IMR-90 (cell line): Measurements from ENCODE around the gene RBMS3. TPM values are rescaled to one million over a fixed set of nuclear protein-coding genes. Genes with fewer than 3 reads are reported as not detected.

ENCODE experiments used
- ATAC-seq: fragments of 200-7000 bp; cut with Tn5 transposase; 2 replicates; pipeline ENCODE4 v1.9.1; 2020; ENCODE audit warnings: low read depth, mild to moderate bottlenecking, moderate library complexity
- BruUV-seq: library from RNA; stranded (reverse); fragments of 400-500 nt; replicated peaks from 2 replicates; lab custom pipeline; 2021; lab: Mats Ljungman, UMichigan
- CTCF ChIA-PET: fragments of 300-600 bp; formaldehyde crosslinking; extraction: SDS; loops from one replicate; lab custom pipeline; 2021; ENCODE audit warnings: antibody characterized with exemption; lab: Yijun Ruan, JAX
- POLR2A ChIA-PET: fragments of 300-600 bp; sonication (Branson Sonifier 250); formaldehyde crosslinking; loops from one replicate; lab custom pipeline; 2022; ENCODE audit warnings: antibody characterized with exemption; ENCODE audit not compliant: unreplicated experiment; lab: Charles Lee
- DNase-seq: peaks from one replicate; pipeline ENCODE4 v3.0.0; 2013
- H2AFZ ChIP-seq: replicated peaks from 2 replicates; pipeline ENCODE3; 2013; ENCODE audit warnings: low read length, mild to moderate bottlenecking; ENCODE audit not compliant: poor library complexity
- H2AK5ac ChIP-seq: 2 replicates; pipeline ENCODE4 v1.6.1; 2013; ENCODE audit warnings: low read depth, low read length, inconsistent platforms
- H2AK9ac ChIP-seq: replicated peaks from 2 replicates; pipeline ENCODE3; 2013; ENCODE audit warnings: mild to moderate bottlenecking, low read depth, low read length, moderate library complexity; ENCODE audit not compliant: poor library complexity
- H2BK120ac ChIP-seq: 2 replicates; pipeline ENCODE4 v1.6.1; 2013; ENCODE audit warnings: low read depth, low read length, inconsistent platforms
- H2BK15ac ChIP-seq: 3 replicates; pipeline ENCODE4 v1.6.1; 2013; ENCODE audit warnings: low read depth, low read length, inconsistent platforms
- H2BK20ac ChIP-seq: 2 replicates; pipeline ENCODE4 v1.6.1; 2013; ENCODE audit warnings: low read depth, mild to moderate bottlenecking, inconsistent platforms, low read length, moderate library complexity
- H2BK5ac ChIP-seq: 2 replicates; pipeline ENCODE4 v1.6.1; 2013; ENCODE audit warnings: mild to moderate bottlenecking, low read depth, low read length, inconsistent platforms; ENCODE audit not compliant: poor library complexity, severe bottlenecking
- H3K14ac ChIP-seq: replicated peaks from 2 replicates; pipeline ENCODE4 v1.6.1; 2013; ENCODE audit warnings: low read depth, low read length, inconsistent platforms
- H3K18ac ChIP-seq: 2 replicates; pipeline ENCODE4 v1.6.1; 2013; ENCODE audit warnings: low read depth, low read length, control low read depth
- H3K23ac ChIP-seq: 2 replicates; pipeline ENCODE4 v1.6.1; 2013; ENCODE audit warnings: low read depth, low read length, inconsistent platforms
- H3K27ac ChIP-seq: 2 replicates; pipeline ENCODE4 v1.5.1; 2013; ENCODE audit warnings: mild to moderate bottlenecking, control low read depth, low read length; ENCODE audit not compliant: insufficient read depth
- H3K27me3 ChIP-seq: 2 replicates; pipeline ENCODE4 v1.6.1; 2013; ENCODE audit warnings: low read length; ENCODE audit not compliant: control insufficient read depth, insufficient read depth
- H3K36me3 ChIP-seq: 2 replicates; pipeline ENCODE4 v1.6.1; 2013; ENCODE audit warnings: low read length, mixed read lengths; ENCODE audit not compliant: control insufficient read depth, insufficient read depth
- H3K4ac ChIP-seq: 2 replicates; pipeline ENCODE4 v1.6.1; 2013; ENCODE audit warnings: low read depth, low read length, inconsistent platforms
- H3K4me1 ChIP-seq: 2 replicates; pipeline ENCODE4 v1.6.1; 2013; ENCODE audit warnings: low read length, mixed read lengths; ENCODE audit not compliant: control insufficient read depth, insufficient read depth
- H3K4me2 ChIP-seq: 2 replicates; pipeline ENCODE4 v1.6.1; 2013; ENCODE audit warnings: low read depth, mild to moderate bottlenecking, control low read depth, low read length, moderate library complexity
- H3K4me3 ChIP-seq: 2 replicates; pipeline ENCODE4 v1.5.1; 2013; ENCODE audit warnings: low read depth, mild to moderate bottlenecking, control low read depth, low read length, moderate library complexity; ENCODE audit not compliant: insufficient read depth
- H3K56ac ChIP-seq: 2 replicates; pipeline ENCODE4 v1.6.1; 2013; ENCODE audit warnings: low read length, inconsistent platforms; ENCODE audit not compliant: insufficient read depth; ENCODE audit errors: extremely low read depth
- H3K79me1 ChIP-seq, 2 experiments: 2 replicates each; pipeline ENCODE4 v1.6.1; 2013; ENCODE audit warnings: low read length in 2 of 2, inconsistent platforms in 1 of 2, low read depth in 1 of 2
- H3K9ac ChIP-seq: 2 replicates; pipeline ENCODE4 v1.6.1; 2013; ENCODE audit warnings: low read depth, low read length, control low read depth
- H3K9me1 ChIP-seq: 2 replicates; pipeline ENCODE4 v1.6.1; 2013; ENCODE audit warnings: low read length, inconsistent platforms; ENCODE audit not compliant: insufficient read depth
- H3K9me3 ChIP-seq: 2 replicates; pipeline ENCODE4 v1.6.1; 2013; ENCODE audit warnings: low read length; ENCODE audit not compliant: control insufficient read depth, insufficient read depth
- H4K20me1 ChIP-seq: 2 replicates; pipeline ENCODE4 v1.6.1; 2013; ENCODE audit warnings: low read length, inconsistent platforms; ENCODE audit not compliant: insufficient read depth
- H4K5ac ChIP-seq: 2 replicates; pipeline ENCODE4 v1.6.1; 2013; ENCODE audit warnings: mild to moderate bottlenecking, low read depth, low read length, control low read depth
- H4K8ac ChIP-seq, 2 experiments: 2 replicates each; pipeline ENCODE4 v1.6.1; 2013; ENCODE audit warnings: low read depth in 2 of 2, low read length in 2 of 2, control low read depth in 1 of 2, inconsistent platforms in 1 of 2
- H4K91ac ChIP-seq: 2 replicates; pipeline ENCODE4 v1.6.1; 2013; ENCODE audit warnings: low read depth, low read length, inconsistent platforms; ENCODE audit not compliant: insufficient read depth
- BHLHE40 ChIP-seq: fragments of 150-350 bp; IDR thresholded peaks from 2 replicates; pipeline ENCODE4 v1.6.1; 2016; ENCODE audit warnings: mild to moderate bottlenecking, low read depth, low read length
- CEBPB ChIP-seq: IDR thresholded peaks from 2 replicates; pipeline ENCODE4 v1.6.1; 2012; ENCODE audit warnings: low read depth, low read length, improper control_type of control experiment
- FOS ChIP-seq: fragments of 150-350 bp; IDR thresholded peaks from 2 replicates; pipeline ENCODE4 v1.6.1; 2016; ENCODE audit warnings: low read depth, low read length
- MAFK ChIP-seq: IDR thresholded peaks from 2 replicates; pipeline ENCODE4 v1.6.1; 2012; ENCODE audit warnings: low read depth, low read length, improper control_type of control experiment
- MAZ ChIP-seq: IDR thresholded peaks from 2 replicates; pipeline ENCODE4 v1.6.1; 2012; ENCODE audit warnings: low read depth, mild to moderate bottlenecking, low read length, improper control_type of control experiment, moderate library complexity, borderline replicate concordance
- MXI1 ChIP-seq: IDR thresholded peaks from 2 replicates; pipeline ENCODE4 v1.6.1; 2012; ENCODE audit warnings: low read depth, mild to moderate bottlenecking, low read length, moderate library complexity, borderline replicate concordance
- NFE2L2 ChIP-seq: fragments of 150-350 bp; IDR thresholded peaks from 2 replicates; pipeline ENCODE4 v1.6.1; 2016; ENCODE audit warnings: low read depth, mild to moderate bottlenecking, low read length
- POLR2A ChIP-seq: IDR thresholded peaks from 2 replicates; pipeline ENCODE4 v1.6.1; 2012; ENCODE audit warnings: mild to moderate bottlenecking, low read depth, low read length
- RAD21 ChIP-seq: IDR thresholded peaks from 2 replicates; pipeline ENCODE4 v1.6.1; 2012; ENCODE audit warnings: low read length, improper control_type of control experiment
- RCOR1 ChIP-seq: IDR thresholded peaks from 2 replicates; pipeline ENCODE4 v1.6.1; 2012; ENCODE audit warnings: mild to moderate bottlenecking, low read length, improper control_type of control experiment; ENCODE audit not compliant: insufficient replicate concordance
- SMC3 ChIP-seq: fragments of 150-350 bp; IDR thresholded peaks from 2 replicates; pipeline ENCODE4 v1.6.1; 2016; ENCODE audit warnings: low read depth, mild to moderate bottlenecking, antibody characterized with exemption, low read length, moderate library complexity
- WGBS, 2 experiments: methylation state at CpG; one replicate each; pipeline versions ENCODE4 v1.1.5 to v1.1.7; 2013; ENCODE audit warnings: missing lambda C conversion rate in 2 of 2; ENCODE audit not compliant: insufficient read length in 1 of 2; ENCODE audit errors: extremely low coverage in 2 of 2; 5-methylcytosine and 5-hydroxymethylcytosine counted together
- dilution Hi-C: fragments of 300-500 bp; cut with HindIII; formaldehyde crosslinking; loops from one replicate; pipeline ENCODE4 v1.14.3; 2018; ENCODE audit warnings: low sequenced_read_pairs; ENCODE audit not compliant: unreplicated experiment
- in situ Hi-C: fragments of 300-500 bp; cut with MboI; formaldehyde crosslinking; loops from 3 replicates; pipeline ENCODE4 v1.14.3; 2019; ENCODE audit warnings: low sequenced_read_pairs, inconsistent platforms, mixed read lengths
- intact Hi-C: fragments of 100-400 bp; cut with micrococcal nuclease; formaldehyde crosslinking; loops from 2 replicates; pipeline ENCODE4 v1.10.0; 2022
- polyA plus RNA-seq, 3 experiments: library from polyadenylated mRNA; depleted of rRNA; stranded (reverse); fragments of >200 nt; gene quantifications; 2 replicates each; pipeline ENCODE4 v1.2.3, GENCODE V29; 2012; ENCODE audit warnings: low replicate concordance in 1 of 3
- total RNA-seq: library from RNA; depleted of rRNA; stranded (reverse); fragments of >200 nt; gene quantifications from 2 replicates; pipeline ENCODE4 v1.2.3, GENCODE V29; 2012
- TF ChIP-seq, protein P1 (sequence below): fragments of 150-350 bp; IDR thresholded peaks from 2 replicates; pipeline ENCODE4 v1.6.1; 2017; ENCODE audit warnings: mild to moderate bottlenecking, antibody characterized with exemption, low read length, low read depth
- TF ChIP-seq, protein P2 (sequence below): conservative IDR thresholded peaks from 2 replicates; pipeline ENCODE4 v1.5.1; 2012; ENCODE audit warnings: mild to moderate bottlenecking, low read depth, low read length, improper control_type of control experiment
- TF ChIP-seq, protein P3 (sequence below): fragments of 150-350 bp; IDR thresholded peaks from 2 replicates; pipeline ENCODE4 v1.6.1; 2016; ENCODE audit warnings: low read depth, mild to moderate bottlenecking, low read length, moderate library complexity, borderline replicate concordance

RBMS3 gene
- total and polyA plus RNA-seq, 2 of the 4 experiments (the other 2 are of a cell fraction): 15.2 to 127 TPM

DNA sequence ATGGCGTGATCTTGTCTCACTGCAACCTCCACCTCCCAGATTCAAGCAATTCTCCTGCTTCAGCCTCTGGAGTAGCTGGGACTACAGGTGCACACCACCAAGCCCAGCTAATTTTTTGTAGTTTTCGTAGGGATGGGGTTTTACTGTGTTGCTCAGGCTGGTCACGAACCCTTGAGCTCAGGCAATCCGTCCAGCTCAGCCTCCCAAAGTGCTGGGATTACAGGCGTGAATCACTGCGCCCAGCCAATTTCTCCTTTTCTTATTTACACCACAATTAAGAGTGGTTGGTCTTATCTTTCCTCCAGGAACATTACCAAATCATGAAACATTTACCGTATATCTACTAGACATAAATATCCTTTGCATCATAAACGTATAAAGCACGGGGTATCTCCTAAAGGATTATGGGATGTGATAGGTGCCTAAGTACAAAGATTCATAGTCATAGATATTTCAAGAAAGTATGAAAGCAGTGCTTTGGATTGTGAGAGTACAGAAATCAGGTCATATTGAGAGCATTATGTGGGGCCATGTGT is 194.5 kb downstream of the RBMS3 start:
- Histone ChIP-seq H4K5ac (no peak overlapping the region), H3K4ac (no peak overlapping the region), H3K23ac (no peak overlapping the region), H3K9me3 (no peaks in the 10 kb centered on the region), H3K14ac (no peak overlapping the region), H3K36me3 (no peaks in the 10 kb centered on the region; the same call in 1 of the 2 replicates), H4K8ac (no peak overlapping the region), H2BK120ac (no peak overlapping the region), H2AFZ (no peak overlapping the region), H4K20me1 (no peaks in the 10 kb centered on the region), H3K4me2 (no peak overlapping the region), H3K9me1 (peaks cover 3% of the 10 kb centered on the region), H2AK9ac (no peak overlapping the region), H4K91ac (no peak overlapping the region), H3K4me1 (peaks cover 2% of the 10 kb centered on the region; the same call in 1 of the 2 replicates), H3K27ac (no peak overlapping the region), H3K9ac (no peak overlapping the region), H3K27me3 (no peaks in the 10 kb centered on the region), H3K4me3 (no peak overlapping the region), H3K18ac (no peak overlapping the region), H2BK15ac (no peak overlapping the region), H2BK20ac (no peak overlapping the region), H2AK5ac (no peak overlapping the region), H3K56ac (no peak overlapping the region), H2BK5ac (no peak overlapping the region), H3K79me1 (peaks cover 10 to 36% of the 10 kb centered on the region in 2 experiments; a peak in 3 of 4 replicates)
- CTCF ChIA-PET: interaction anchor here (0.7 kb wide), 1 partner anchor 141 kb away, joined by 4 read pairs; no protein-coding TSS in a partner anchor
- ATAC-seq: no peak
- in situ Hi-C loops: no loop called here
- no CpG with 5 or more reads among the region's 9 CpGs for WGBS, 2 experiments
- dilution Hi-C loops: no loop called here
- TF ChIP-seq BHLHE40 (no peak), CEBPB (no peak), POLR2A (no peak), RCOR1 (no peak), MXI1 (no peak), SMC3 (no peak), MAZ (no peak), RAD21 (no peak), MAFK (no peak), NFE2L2 (no peak), FOS (no peak)
- TF ChIP-seq, protein P1, sequence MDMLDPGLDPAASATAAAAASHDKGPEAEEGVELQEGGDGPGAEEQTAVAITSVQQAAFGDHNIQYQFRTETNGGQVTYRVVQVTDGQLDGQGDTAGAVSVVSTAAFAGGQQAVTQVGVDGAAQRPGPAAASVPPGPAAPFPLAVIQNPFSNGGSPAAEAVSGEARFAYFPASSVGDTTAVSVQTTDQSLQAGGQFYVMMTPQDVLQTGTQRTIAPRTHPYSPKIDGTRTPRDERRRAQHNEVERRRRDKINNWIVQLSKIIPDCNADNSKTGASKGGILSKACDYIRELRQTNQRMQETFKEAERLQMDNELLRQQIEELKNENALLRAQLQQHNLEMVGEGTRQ: no peak
- TF ChIP-seq, protein P2, sequence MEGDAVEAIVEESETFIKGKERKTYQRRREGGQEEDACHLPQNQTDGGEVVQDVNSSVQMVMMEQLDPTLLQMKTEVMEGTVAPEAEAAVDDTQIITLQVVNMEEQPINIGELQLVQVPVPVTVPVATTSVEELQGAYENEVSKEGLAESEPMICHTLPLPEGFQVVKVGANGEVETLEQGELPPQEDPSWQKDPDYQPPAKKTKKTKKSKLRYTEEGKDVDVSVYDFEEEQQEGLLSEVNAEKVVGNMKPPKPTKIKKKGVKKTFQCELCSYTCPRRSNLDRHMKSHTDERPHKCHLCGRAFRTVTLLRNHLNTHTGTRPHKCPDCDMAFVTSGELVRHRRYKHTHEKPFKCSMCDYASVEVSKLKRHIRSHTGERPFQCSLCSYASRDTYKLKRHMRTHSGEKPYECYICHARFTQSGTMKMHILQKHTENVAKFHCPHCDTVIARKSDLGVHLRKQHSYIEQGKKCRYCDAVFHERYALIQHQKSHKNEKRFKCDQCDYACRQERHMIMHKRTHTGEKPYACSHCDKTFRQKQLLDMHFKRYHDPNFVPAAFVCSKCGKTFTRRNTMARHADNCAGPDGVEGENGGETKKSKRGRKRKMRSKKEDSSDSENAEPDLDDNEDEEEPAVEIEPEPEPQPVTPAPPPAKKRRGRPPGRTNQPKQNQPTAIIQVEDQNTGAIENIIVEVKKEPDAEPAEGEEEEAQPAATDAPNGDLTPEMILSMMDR: no peak
- TF ChIP-seq, protein P3, sequence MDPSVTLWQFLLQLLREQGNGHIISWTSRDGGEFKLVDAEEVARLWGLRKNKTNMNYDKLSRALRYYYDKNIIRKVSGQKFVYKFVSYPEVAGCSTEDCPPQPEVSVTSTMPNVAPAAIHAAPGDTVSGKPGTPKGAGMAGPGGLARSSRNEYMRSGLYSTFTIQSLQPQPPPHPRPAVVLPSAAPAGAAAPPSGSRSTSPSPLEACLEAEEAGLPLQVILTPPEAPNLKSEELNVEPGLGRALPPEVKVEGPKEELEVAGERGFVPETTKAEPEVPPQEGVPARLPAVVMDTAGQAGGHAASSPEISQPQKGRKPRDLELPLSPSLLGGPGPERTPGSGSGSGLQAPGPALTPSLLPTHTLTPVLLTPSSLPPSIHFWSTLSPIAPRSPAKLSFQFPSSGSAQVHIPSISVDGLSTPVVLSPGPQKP: no peak
- no peak for DNase-seq
- intact Hi-C loops: no loop called here
- BruUV-seq: no TSS peak
- POLR2A ChIA-PET: no interaction called here
